ENCODE results near the gene CHAC2.
"Not testable (repeated sequence)": the region's sequence is repeated elsewhere in the genome, so short reads cannot be mapped to it uniquely, and the experiment has no call there.

CHAC2 gene

GRCh38 chr2:53778536-53779162 is 11.0 kb downstream of the CHAC2 start:
- DNase-seq, result no peak

DNA sequence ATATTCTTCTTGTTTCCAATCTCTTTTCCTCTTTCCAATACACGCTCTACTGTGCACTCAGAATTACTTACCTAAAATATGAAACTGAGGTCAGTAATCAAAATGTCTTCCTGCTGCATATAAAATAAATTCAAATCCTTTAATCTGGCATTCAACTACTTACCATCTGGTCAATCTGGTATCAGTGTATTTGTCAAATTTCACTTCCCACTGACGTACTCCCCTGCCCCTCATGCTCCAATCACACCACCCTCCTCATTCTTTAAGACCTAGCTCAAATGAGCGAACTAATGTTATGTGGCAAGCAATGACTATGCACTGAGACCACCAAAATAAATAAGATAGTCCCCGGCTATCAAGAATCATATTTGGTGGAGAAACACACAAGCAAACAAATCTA is 12.5 kb downstream of the CHAC2 start:
- DNase-seq, result no peak

GRCh38 chr2:53782676-53783075 is 15.1 kb downstream of the CHAC2 start:
- DNase-seq, result no peak

DNA sequence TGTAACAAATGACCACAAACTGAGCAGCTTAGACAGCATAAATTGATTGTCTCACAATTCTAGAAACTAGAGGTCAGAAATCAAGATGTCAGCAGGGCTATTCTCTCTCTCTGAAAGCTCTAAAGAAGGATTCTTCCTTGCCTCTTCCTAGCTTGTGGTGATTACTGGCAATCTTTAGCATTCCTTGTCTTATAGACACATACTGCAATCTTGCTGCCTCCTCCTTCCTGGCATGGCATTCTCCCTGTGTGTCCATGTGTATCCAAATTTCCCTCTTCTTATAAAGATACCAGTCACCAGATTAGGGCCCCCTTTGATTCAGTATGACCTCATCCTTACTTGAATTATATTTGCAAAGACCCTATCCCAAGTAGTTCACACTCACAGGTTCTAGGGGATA is 16.8 kb downstream of the CHAC2 start:
- no peak for DNase-seq

GRCh38 chr2:53785366-53785765 is 17.8 kb downstream of the CHAC2 start:
- DNase-seq, result no peak

DNA sequence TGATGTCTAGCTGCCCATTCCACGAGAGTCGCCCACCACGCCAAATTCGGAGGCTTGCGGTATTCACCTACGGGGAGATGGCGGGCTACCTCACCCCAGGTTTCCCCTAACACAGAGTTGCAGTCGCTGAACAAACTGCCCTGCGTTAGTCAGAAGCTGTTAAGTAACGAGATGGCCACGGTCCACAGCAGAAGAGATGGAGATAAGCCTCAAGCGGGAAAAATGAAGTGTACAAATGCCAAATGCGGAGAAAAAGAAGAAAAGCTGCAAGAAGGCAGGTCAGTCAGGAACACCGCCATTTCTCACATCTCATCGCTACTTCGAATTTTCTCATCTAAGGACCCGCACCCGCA is 18.7 kb downstream of the CHAC2 start:
- no peak for DNase-seq

DNA sequence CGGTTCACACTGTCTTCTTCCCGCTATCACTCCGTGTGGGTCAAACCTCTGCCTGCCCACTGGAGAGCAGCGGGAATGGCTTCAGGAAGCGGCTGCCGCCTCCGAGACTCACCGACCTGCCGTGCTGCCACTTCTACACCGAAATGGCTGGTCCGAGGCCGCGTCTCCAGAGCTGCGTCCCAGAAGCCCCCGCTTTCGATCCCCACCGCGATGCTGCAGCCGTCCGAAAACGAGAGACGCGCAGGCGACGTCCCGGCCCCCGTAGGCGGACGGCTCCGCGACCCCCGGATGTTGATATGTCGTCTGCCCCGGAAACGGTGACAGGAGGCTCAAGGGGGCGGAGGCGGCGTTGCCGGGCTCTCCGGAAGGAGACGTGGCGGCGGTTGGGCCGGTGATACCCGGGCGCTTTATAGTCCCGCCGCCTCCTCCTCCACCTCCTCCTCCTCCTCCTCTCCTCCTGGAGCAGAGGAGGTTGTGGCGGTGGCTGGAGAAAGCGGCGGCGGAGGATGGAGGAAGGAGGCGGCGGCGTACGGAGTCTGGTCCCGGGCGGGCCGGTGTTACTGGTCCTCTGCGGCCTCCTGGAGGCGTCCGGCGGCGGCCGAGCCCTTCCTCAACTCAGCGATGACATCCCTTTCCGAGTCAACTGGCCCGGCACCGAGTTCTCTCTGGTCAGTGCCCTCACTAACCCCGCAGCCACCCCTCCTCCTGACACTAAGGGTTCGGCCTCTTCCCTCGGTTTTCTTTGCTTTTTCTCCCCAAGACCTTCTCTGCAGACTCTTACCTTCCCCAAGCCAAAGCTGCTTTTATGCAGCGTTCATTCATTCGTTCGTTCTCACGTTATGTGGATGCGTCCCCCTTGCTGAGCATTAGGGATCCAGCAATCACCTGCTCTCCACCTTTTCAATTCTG is 19.4 kb downstream of the CHAC2 start, which contains the start of the genes ASB3 and ERLEC1:
Gene ASB3, minus strand, starts transcription at position 249 of the 909 bp plus-strand sequence. CDS start 21,381 bp downstream, outside the sequence.
Gene ERLEC1, plus strand, starts transcription at position 340 of the 909 bp plus-strand sequence. Its CDS starts 167 bp downstream, at position 507.
- peak; percentile 85 for DNase-seq

- no peak for DNase-seq
Measured at GRCh38 chr2:53787614-53788289, 20.1 kb downstream of the CHAC2 start.

- DNase-seq, result no peak
Measured at GRCh38 chr2:53793261-53793660, 25.7 kb downstream of the CHAC2 start.

DNA sequence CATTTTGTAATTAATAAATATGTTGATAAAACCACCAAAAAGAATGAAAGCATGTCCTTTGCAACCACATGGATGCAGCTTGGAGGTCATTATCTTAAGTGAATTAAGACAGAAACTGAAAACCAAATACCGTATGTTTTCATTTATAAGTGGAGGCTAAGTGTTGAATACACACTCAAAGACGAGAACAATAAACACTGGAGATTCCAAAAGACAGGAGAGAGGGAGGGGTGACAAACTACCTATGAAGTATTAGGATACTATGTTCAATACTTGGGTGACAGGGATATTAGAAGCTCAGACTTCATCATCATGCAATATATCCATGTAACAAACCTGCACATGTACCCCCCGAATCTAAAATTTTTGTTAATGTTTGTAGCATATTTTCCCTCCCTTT is 26.2 kb downstream of the CHAC2 start:
- DNase-seq, result no peak

- no peak for DNase-seq
Measured at GRCh38 chr2:53801547-53801946, 33.9 kb downstream of the CHAC2 start.

DNA sequence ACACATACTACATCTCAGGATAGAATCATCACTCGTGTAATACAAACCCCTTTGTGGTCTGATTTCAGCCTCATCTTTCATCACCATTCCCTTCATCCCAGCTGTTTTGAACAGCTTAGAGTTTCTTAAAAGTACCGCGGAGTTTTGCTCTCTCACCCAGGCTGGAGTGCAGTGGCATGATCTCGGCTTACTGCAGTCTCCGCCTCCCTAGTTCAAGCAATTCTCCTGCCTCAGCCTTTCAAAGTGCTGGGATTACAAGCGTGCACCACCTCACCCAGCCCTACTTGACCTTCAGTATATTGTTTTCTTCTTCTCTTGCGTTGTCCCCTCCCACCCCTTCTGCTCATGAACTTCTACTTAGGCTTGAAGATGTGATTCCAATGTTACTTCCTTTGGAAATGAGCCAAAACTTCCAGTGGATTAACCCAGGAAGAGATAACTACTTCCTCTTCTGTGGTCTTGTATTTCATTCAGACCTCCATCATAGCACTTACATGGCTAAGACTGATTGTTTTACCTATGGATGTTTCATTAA is 35.1 kb downstream of the CHAC2 start:
- no peak for DNase-seq

DNA sequence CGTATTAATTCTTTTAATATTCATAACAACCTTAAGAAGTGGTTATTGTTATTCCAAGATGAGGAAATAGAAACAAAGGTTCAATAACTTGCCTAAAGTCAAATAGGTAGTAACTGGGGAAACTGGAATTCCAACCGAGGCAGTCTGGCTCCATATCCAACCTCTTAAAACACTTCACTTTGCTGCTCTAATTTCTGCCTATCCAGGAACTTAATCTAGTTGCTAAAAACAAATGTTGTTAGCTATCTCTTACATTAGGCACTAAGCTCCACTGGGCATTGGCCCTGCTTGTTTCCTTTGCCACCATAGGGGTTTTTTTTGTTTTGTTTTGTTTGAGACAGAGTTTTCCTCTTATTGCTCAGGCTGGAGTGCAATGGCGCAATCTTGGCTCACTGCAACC is 44.0 kb downstream of the CHAC2 start:
- DNase-seq, result no peak

DNA sequence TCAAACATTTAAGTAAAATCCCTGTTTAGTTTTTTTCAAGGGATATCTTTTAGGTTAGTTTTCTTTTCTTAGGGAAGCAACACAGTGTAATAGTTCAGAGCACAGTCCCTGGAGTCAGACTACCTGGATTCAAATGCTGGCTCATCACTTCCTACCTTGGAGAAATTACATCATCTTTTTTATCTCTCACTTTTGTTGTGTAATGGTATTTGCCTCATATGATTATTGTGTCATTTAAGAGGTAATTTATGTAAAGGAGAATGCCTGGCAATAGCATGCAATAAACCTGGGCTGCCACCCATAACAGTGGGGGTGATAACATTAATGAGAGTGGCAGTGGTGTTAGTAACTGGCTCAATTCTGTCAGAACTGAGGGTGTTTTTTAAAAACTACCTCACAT is 45.5 kb downstream of the CHAC2 start:
- no peak for DNase-seq

- no peak for DNase-seq
Measured at GRCh38 chr2:53818854-53819435, 51.3 kb downstream of the CHAC2 start.

- DNase-seq, result no peak
Measured at GRCh38 chr2:53819634-53820033, 52.0 kb downstream of the CHAC2 start.

- DNase-seq, result no peak
Measured at GRCh38 chr2:53820048-53820447, 52.4 kb downstream of the CHAC2 start.

GRCh38 chr2:53820711-53821110 is 53.1 kb downstream of the CHAC2 start:
- no peak for DNase-seq

GRCh38 chr2:53821810-53822209 is 54.2 kb downstream of the CHAC2 start:
- DNase-seq, result no peak

GRCh38 chr2:53823639-53824038 is 56.0 kb downstream of the CHAC2 start:
- DNase-seq, result not testable (repeated sequence)
